GM13976 (cell line): ENCODE results near the gene GZF1.

Experiments used
- DNase-seq: peaks from one replicate; pipeline ENCODE4 v3.0.0; 2012; ENCODE audit warnings: low spot score
- in situ Hi-C: fragments of 300-500 bp; cut with MboI; formaldehyde crosslinking; loops from one replicate; pipeline ENCODE4 v1.12.0; 2022; ENCODE audit warnings: low sequenced_read_pairs, mixed read lengths, inconsistent platforms; ENCODE audit not compliant: unreplicated experiment
- TF ChIP-seq, protein P1 (sequence below): IDR thresholded peaks from 2 replicates; pipeline ENCODE4 v1.5.1; 2012; ENCODE audit warnings: borderline replicate concordance, mild to moderate bottlenecking; ENCODE audit not compliant: insufficient read depth; ENCODE audit errors: extremely low read depth, missing control alignments, control extremely low read depth

Gene GZF1

DNA sequence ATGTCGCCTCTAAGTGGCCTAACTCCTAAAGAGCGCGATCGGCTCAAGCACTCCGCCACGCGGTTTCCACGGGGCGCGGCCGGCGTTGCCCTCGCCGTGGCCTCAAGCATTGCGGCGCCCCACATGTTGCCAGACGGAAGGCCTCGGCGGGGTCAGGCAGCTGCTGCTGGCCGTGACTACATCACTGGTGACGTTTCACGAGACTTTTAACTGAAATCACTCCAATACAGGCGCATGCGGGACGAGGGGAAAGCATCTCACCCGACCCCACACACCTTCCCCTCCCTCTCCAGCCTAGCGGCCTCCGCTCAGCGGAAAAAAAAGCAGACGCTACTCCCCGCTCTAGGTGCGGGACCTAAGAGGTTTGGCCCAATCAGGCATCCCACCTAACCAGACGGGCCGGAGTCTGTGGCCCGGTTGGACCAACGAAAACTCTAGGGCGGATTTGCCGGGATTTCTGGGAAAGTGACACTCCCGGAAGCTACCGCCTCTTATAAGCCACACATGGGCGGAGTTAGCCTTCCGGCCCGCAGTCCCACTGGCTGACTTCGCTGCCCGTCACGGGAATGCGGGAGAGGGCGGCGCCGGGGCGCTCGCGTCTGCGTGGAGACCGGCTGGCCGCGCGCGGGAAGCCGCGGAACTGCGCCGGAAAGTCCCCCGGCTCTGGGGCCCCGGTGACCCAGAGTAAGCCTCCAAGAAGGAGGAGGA lies 11.6 kb upstream of the GZF1 start, which contains the start of gene NXT1:
Gene NXT1 (plus strand): TSS at position 596 of the 708 bp plus-strand sequence. CDS start 3,251 bp downstream, outside the sequence.
- in situ Hi-C loops = no loop called here

DNA sequence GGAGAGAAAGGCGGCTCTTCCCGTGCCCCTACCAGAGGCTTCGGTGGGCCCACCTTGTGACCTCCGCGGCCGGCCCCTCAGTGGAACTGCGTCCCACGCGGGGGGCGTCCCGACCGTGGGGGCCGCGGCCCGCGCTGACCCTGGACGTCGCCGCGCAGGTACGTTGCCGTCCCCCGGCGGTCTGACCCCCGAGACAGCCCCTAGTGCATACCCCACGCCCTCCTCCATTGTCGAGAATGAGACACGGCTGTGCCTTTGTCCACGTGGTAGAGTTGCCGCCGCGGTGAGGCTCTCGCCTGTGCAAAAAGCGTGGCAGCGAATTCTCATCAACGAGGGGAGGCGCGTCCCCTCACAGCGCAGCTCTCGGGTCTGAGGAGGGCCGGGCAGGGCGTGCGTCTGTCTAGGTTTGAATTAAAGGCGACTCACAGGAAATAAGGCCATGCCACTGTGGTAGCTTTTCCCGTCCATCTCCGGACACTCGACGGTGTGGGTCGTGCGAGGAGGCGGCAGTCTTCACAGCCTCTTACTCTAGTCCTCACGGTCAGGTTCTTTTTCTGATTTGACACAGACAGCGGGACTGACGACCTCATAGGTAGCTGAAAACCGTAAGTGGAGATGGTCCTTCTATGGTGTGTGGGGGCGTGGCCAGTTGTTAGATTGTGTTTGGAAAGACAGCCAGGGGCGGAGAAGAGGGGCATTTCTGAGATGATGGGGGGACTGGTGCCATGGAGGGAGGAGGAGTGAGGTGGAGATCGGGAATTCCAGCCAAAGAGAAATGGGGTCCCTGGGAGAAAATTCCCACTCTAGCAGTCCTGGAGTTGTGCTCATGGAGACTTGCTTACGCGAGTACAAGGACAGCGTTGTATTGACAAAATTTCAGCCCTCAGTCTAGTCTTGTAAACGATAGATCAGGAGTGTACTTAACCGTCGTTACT lies 10.8 kb upstream of the GZF1 start:
- TF ChIP-seq, protein P1, sequence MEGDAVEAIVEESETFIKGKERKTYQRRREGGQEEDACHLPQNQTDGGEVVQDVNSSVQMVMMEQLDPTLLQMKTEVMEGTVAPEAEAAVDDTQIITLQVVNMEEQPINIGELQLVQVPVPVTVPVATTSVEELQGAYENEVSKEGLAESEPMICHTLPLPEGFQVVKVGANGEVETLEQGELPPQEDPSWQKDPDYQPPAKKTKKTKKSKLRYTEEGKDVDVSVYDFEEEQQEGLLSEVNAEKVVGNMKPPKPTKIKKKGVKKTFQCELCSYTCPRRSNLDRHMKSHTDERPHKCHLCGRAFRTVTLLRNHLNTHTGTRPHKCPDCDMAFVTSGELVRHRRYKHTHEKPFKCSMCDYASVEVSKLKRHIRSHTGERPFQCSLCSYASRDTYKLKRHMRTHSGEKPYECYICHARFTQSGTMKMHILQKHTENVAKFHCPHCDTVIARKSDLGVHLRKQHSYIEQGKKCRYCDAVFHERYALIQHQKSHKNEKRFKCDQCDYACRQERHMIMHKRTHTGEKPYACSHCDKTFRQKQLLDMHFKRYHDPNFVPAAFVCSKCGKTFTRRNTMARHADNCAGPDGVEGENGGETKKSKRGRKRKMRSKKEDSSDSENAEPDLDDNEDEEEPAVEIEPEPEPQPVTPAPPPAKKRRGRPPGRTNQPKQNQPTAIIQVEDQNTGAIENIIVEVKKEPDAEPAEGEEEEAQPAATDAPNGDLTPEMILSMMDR = no peak
- in situ Hi-C loops = no loop called here
- DNase-seq = peak; percentile 68

More for the DNA sequence above, 11.6 kb upstream of the GZF1 start, which contains the start of gene NXT1:
- peak; percentile 93 for DNase-seq
- TF ChIP-seq, protein P1 = peak; percentile 24

DNA sequence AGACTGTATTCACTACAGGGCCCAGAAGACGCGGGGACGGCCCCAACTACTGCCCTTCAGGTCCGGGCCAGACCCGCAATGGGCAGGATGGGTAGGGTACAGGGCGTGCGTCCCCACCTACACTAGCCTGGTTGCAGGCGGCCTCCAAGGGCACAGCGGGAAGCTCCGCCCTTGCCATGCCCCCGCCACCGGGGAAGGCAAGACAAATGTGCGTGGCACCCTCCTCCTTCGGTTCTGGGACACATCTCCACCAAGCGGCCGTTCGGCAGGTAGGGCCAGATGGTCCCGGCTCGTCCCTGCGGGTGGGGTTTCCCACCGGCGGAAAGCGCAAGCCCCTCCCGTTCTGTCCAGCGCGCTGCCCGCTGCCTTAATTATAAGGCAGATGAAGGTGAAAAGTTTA lies 5.8 kb upstream of the GZF1 start:
- DNase-seq = no peak
- TF ChIP-seq, protein P1 = no peak
- in situ Hi-C loops = no loop called here

DNA sequence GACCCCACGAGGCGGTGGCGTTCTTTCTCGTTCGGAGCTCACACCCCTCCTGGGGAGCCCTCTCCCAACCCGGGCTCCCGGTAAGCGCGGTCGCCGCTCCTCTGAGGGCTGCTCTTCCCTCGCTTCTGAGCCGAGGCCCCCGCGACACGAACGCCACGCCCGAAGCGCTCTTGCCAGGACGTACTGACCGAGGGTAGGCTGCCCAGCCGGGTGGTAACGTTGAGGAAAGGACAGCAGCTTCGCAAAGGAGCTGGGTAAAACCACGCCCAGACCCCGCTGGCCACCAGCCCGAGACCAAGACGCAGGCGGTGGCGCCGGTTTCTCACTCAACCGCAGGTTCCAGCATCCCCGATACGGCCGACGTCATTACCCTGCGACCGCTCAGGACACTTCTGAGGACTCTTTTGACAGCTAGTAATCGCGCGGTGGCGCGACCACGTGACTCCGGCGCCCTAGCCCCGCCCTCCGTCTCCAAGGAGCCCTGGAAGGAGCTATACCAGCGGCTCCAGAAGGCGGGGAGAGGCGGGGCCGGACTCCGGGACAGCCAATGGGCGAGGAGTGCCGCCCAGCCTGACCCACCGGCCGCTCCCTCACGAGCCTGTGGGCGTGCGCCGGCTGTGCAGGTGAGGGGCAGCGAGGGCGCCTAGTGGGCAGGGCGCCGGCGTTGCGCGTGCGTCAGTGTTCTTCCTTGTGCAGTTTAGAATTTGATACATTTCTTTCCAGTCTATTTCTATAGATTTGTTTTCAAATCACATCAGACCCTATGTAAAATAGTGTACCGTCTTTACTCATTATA lies 4.0 kb upstream of the GZF1 start:
- DNase-seq = peak; percentile 94
- TF ChIP-seq, protein P1 = peak; percentile 4
- in situ Hi-C loops = no loop called here

DNA sequence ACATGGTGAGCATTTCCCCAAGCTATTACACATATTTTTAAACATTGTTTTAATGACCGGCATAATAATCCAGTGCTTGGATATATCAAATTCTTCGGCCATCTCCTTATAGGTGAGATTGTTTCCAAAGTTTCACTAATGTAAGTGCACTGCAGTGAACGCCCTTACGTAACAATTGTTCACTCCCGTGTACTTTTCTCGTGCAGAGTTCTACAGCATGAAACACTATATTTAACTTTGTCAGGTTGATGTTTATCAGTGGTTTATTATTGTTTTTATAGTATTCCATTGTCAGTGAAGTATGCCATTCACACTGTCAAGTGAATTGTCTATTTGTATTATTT lies 3.4 kb upstream of the GZF1 start:
- no peak for DNase-seq
- in situ Hi-C loops = no loop called here
- TF ChIP-seq, protein P1 = no peak

DNA sequence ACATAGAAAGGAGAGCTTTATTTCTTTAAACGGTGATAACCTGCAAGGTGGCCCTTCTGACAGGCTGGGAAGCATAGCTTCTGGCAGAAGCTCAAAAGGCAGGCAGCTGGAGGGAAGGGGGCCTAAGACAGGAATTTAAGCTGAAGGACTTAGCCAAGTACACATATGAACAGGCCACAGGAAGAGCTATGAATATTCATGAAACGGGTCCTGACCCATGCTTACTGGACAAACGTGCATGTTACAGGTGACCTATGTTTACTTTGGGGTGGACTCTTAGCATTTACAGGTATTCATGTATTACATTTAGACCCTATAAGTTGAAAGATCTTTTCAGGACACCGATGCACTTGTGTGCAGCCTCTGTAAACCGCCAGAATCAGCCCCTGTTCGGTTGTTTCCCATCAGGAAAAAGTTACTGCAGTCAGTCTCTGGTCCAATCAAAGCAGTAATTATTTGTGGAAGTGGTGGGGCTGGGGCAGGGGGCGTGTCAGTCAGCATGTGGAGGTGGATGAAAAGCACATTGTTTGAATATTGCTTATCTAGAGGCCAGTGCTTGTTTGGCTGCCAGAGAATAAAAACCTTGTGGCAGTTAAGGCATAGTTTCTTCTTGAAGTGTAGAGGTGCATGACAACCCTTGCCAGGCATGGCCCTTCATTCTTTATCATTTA lies 2.9 kb upstream of the GZF1 start:
- TF ChIP-seq, protein P1 = no peak
- in situ Hi-C loops = no loop called here
- DNase-seq = no peak
